ENCODE results near the gene ATG16L1. TPM values are rescaled to one million over a fixed set of nuclear protein-coding genes. Genes with fewer than 3 reads are reported as not detected.

Gene ATG16L1
- total RNA-seq, 1 donor from 2014 or later = 36.7 TPM

- DNase-seq = no peak
These were observed 24.0 kb upstream of the ATG16L1 start for GRCh38 chr2:233227346-233227978.

- no peak for DNase-seq
These were observed 23.1 kb upstream of the ATG16L1 start for GRCh38 chr2:233228376-233228775.

- no peak for DNase-seq
These were observed 17.7 kb upstream of the ATG16L1 start for GRCh38 chr2:233233618-233234230.

GRCh38 chr2:233234264-233234663 is 17.2 kb upstream of the ATG16L1 start:
- no peak for DNase-seq

- no peak for DNase-seq
These were observed 16.5 kb upstream of the ATG16L1 start for GRCh38 chr2:233234996-233235395.

GRCh38 chr2:233235977-233236376 is 15.5 kb upstream of the ATG16L1 start:
- no peak for DNase-seq

GRCh38 chr2:233236820-233237589 is 14.5 kb upstream of the ATG16L1 start:
- no peak for DNase-seq

- no peak for DNase-seq
These were observed 10.6 kb upstream of the ATG16L1 start for GRCh38 chr2:233240897-233241296.

- no peak for DNase-seq
These were observed 9.7 kb upstream of the ATG16L1 start for GRCh38 chr2:233241803-233242202.

- no peak for DNase-seq
These were observed 9.1 kb upstream of the ATG16L1 start for GRCh38 chr2:233242231-233242927.

- no peak for DNase-seq
These were observed 8.1 kb upstream of the ATG16L1 start for GRCh38 chr2:233243348-233243747.

GRCh38 chr2:233244818-233245217 is 6.7 kb upstream of the ATG16L1 start:
- DNase-seq = no peak

GRCh38 chr2:233245406-233245805 is 6.1 kb upstream of the ATG16L1 start:
- no peak for DNase-seq

- no peak for DNase-seq
These were observed 4.4 kb upstream of the ATG16L1 start for GRCh38 chr2:233247116-233247515.

GRCh38 chr2:233247744-233248143 is 3.7 kb upstream of the ATG16L1 start:
- DNase-seq = no peak

- DNase-seq = no peak
These were observed 2.5 kb upstream of the ATG16L1 start for GRCh38 chr2:233248999-233249398.

GRCh38 chr2:233250568-233250967 is 905 bp upstream of the ATG16L1 start:
- DNase-seq = no peak

- DNase-seq = no peak
These were observed 528 bp upstream of the ATG16L1 start for GRCh38 chr2:233250985-233251305.

- no peak for DNase-seq
These were observed 754 bp downstream of the ATG16L1 start for GRCh38 chr2:233252227-233252626.

GRCh38 chr2:233255151-233255550 is 3.7 kb downstream of the ATG16L1 start:
- DNase-seq = no peak

- DNase-seq = no peak
These were observed 4.6 kb downstream of the ATG16L1 start for GRCh38 chr2:233256048-233256447.

- DNase-seq = no peak
These were observed 6.7 kb downstream of the ATG16L1 start for GRCh38 chr2:233258211-233258610.

- no peak for DNase-seq
These were observed 8.3 kb downstream of the ATG16L1 start for GRCh38 chr2:233259730-233260129.

Measured in occipital lobe (tissue), 2 donors.